ENCODE results near the gene ATP9B. TPM values are rescaled to one million over a fixed set of nuclear protein-coding genes. Genes with fewer than 3 reads are reported as not detected.

The ATP9B gene
- total RNA-seq, 1 donor from 2014 or later = 15.8 TPM

GRCh38 chr18:79218605-79219190 lies 149.5 kb downstream of the ATP9B start:
- TF ChIP-seq CTCF (IDR thresholded peaks at IDR 0.05) = no peak
- DNase-seq (ENCODE audit: low spot score) = no peak
- Mint-ChIP-seq H3K4me3 (ENCODE audit: unreplicated experiment) (no peak overlapping the region), H3K4me1 (ENCODE audit: low read depth) (peaks cover 2% of the 10 kb centered on the region), H3K27ac (ENCODE audit: unreplicated experiment) (no peak overlapping the region), H3K27me3 (ENCODE audit: low read depth) (no peaks in the 10 kb centered on the region), H3K9me3 (ENCODE audit: low read depth) (no peaks in the 10 kb centered on the region), H3K36me3 (ENCODE audit: low read depth) (peaks cover 2% of the 10 kb centered on the region)

GRCh38 chr18:79221136-79221535 lies 151.9 kb downstream of the ATP9B start:
- no peak for DNase-seq (ENCODE audit: low spot score)
- peaks cover 2% of the 10 kb centered on the region for H3K36me3 Mint-ChIP-seq (ENCODE audit: low read depth)
- no peaks in the 10 kb centered on the region for H3K9me3 Mint-ChIP-seq (ENCODE audit: low read depth)
- no peak for TF ChIP-seq CTCF (IDR thresholded peaks at IDR 0.05)
- no peak overlapping the region for H3K4me3 Mint-ChIP-seq (ENCODE audit: unreplicated experiment)
- no peaks in the 10 kb centered on the region for H3K4me1 Mint-ChIP-seq (ENCODE audit: low read depth)
- H3K27me3 Mint-ChIP-seq (ENCODE audit: low read depth) = no peaks in the 10 kb centered on the region
- H3K27ac Mint-ChIP-seq (ENCODE audit: unreplicated experiment) = no peak overlapping the region

- no peaks in the 10 kb centered on the region for H3K36me3 Mint-ChIP-seq (ENCODE audit: low read depth)
- H3K27ac Mint-ChIP-seq (ENCODE audit: unreplicated experiment) = no peak overlapping the region
- no peak for DNase-seq (ENCODE audit: low spot score)
- no peaks in the 10 kb centered on the region for H3K9me3 Mint-ChIP-seq (ENCODE audit: low read depth)
- no peak for TF ChIP-seq CTCF (IDR thresholded peaks at IDR 0.05)
- H3K27me3 Mint-ChIP-seq (ENCODE audit: low read depth) = no peaks in the 10 kb centered on the region
- no peaks in the 10 kb centered on the region for H3K4me1 Mint-ChIP-seq (ENCODE audit: low read depth)
- H3K4me3 Mint-ChIP-seq (ENCODE audit: unreplicated experiment) = no peak overlapping the region
These were observed 153.6 kb downstream of the ATP9B start for GRCh38 chr18:79222790-79223189.

- DNase-seq (ENCODE audit: low spot score) = no peak
- Mint-ChIP-seq H3K27me3 (ENCODE audit: low read depth) (no peaks in the 10 kb centered on the region), H3K27ac (ENCODE audit: unreplicated experiment) (no peak overlapping the region), H3K4me3 (ENCODE audit: unreplicated experiment) (no peak overlapping the region), H3K4me1 (ENCODE audit: low read depth) (no peaks in the 10 kb centered on the region), H3K9me3 (ENCODE audit: low read depth) (no peaks in the 10 kb centered on the region), H3K36me3 (ENCODE audit: low read depth) (no peaks in the 10 kb centered on the region)
- no peak for TF ChIP-seq CTCF (IDR thresholded peaks at IDR 0.05)
These were observed 154.2 kb downstream of the ATP9B start for GRCh38 chr18:79223431-79223830.

- DNase-seq (ENCODE audit: low spot score) = no peak
- no peaks in the 10 kb centered on the region for H3K4me1 Mint-ChIP-seq (ENCODE audit: low read depth)
- TF ChIP-seq CTCF (IDR thresholded peaks at IDR 0.05) = no peak
- H3K27me3 Mint-ChIP-seq (ENCODE audit: low read depth) = no peaks in the 10 kb centered on the region
- no peaks in the 10 kb centered on the region for H3K36me3 Mint-ChIP-seq (ENCODE audit: low read depth)
- H3K9me3 Mint-ChIP-seq (ENCODE audit: low read depth) = no peaks in the 10 kb centered on the region
- H3K27ac Mint-ChIP-seq (ENCODE audit: unreplicated experiment) = no peak overlapping the region
- H3K4me3 Mint-ChIP-seq (ENCODE audit: unreplicated experiment) = no peak overlapping the region
These were observed 155.2 kb downstream of the ATP9B start for GRCh38 chr18:79224381-79224780.

Data from chondrocyte (in vitro differentiated cells).